OCI-M1 (cell line): Measurements from ENCODE around the gene USP13.
"Not testable (repeated sequence)": the region's sequence is repeated elsewhere in the genome, so short reads cannot be mapped to it uniquely, and the experiment has no call there.

ENCODE experiments used
- DNase-seq: peaks from one replicate; lab custom pipeline; 2025; lab: John Stamatoyannopoulos, UW

Gene USP13

DNA sequence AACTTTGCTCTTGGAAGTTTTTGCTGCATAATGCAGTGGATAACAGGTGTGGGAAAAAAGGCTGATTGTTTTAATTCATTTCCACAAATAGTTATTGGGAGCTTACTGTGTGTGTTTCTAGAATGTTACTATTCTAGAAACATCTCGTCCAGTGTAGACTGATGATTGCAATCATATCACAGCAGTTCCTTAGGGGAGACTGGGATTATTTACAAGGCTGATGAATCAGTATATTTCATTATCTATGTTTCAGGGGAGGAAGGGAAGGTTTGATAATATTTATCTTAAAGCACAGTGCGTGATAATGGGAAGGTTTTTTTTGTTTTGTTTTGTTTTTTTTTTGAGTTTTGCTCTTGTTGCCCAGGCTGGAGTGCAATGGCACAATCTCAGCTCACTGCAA lies 2.4 kb downstream of the USP13 start:
- no peak for DNase-seq

DNA sequence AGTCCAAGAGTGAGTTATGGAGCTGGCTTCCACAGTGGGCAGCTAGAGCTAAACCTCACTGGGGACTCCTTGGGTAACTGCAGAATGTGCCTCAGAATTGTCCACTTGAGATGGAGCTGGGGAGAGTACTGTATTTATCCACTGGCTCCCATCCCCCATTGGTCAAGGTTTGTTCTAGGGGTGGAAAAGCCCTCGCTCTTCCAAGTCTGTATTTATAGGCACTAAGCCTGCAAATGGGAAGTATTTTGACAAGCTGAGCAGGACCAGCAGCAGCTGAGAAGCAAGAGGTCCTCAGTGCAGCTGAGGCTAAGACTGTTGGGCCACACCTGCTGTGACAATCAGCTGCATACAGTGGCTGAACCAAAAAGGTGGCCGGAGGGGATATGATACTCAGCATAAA lies 5.8 kb downstream of the USP13 start:
- DNase-seq, result no peak

DNA sequence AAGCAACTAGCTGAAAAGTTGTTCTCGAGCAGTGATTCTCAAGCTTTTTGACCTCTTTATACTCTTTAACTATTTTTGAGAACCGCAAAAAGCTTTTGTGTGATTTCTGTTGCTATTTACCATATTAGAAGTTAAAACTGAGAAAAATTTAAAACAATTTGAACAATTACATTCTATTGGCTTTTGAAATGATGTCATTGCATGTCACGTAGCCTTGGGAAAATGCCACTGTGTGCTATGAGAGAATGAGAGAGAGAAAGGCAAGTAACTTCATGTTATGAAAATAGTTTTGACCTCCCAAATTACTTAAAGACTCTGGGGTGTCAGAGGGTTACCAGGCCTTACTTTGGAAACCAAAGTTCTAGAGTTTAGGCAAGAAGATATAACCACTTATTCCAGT lies 8.0 kb downstream of the USP13 start:
- DNase-seq, result no peak

DNA sequence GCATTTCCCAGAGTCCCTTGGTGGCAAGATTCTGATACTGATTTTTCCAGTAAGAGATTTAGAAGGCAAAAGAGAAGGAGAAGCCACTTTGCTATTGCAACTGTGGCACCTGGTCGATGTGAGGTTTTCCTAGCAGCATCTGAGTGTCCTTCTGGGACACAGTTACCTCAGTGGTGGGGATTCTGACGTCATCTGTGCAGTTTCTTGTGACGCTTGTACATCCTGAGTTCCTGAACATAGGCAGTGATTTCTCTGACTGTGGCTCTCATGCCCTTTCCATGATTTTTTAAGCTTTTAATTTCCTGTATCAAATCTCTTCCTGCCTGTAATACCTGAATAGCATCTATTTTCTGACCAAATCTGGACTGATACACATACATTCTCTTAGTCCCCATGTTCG lies 8.9 kb downstream of the USP13 start:
- no peak for DNase-seq

DNA sequence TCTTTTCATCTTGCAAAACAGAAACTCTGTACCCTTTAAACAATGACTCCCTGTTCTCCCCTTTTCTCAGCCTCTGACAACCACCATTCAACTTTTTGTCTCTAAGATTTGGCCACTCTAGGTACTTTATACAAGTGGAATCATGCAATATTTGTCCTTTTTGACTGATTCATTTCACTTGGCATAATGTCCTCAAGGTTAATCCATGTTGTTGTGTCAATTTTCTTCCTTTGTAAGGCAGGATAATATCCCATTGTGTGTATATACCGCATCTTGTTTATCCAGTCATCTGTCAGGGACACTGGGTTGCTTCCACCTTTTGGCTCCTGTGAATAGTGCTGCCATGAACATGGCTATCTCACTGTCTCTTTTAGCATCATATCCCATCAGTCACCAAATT lies 10.3 kb downstream of the USP13 start:
- DNase-seq, result no peak

DNA sequence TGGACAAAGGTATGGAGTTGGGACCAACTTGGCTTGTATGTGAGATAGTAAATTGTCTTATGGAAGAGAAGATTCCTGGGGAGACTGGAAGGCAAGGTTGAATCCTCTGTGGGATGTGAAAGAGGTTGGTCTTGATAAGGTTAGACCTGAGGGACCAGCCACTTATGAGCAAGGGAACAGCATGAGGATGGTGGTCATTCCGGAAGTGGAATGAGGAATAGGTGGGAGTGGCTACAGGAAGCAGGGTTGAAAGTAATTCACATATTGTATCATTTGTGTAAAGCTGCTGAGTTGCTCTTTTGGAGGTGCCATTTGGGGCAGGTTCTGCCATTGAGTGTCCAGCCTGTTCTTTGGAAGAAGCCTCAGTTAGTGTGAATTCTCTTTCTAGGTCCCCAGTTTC lies 13.2 kb downstream of the USP13 start:
- DNase-seq, result no peak

DNA sequence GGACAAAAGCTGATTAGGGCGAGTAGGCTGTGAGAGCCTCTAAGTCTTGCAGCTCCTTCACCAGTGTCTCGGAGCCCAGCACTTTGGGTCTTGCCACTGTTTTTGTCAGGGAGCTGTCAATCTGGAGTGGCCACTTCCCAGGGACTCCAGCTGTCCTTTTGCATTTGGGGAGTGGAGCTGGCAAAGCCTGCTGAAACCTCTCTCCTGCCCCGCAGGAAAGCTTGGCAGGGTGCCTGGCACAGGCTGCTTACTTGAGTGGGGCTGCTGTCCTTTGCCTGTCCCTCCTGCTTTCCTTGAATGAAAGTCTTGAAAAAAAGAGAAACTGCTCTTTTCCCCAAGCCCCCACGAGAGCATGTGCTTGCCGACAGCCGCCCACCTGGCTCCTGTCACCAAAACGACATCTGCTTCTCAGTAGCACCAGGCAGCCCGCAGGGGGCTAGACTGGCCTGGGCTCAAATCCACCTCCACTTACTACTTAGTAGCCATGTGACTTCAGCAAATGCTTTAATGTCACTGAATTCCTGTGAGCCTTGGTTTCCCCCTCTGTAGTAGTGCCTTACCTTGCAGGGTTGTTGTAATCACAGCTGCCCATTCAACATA lies 13.7 kb downstream of the USP13 start:
- no peak for DNase-seq

DNA sequence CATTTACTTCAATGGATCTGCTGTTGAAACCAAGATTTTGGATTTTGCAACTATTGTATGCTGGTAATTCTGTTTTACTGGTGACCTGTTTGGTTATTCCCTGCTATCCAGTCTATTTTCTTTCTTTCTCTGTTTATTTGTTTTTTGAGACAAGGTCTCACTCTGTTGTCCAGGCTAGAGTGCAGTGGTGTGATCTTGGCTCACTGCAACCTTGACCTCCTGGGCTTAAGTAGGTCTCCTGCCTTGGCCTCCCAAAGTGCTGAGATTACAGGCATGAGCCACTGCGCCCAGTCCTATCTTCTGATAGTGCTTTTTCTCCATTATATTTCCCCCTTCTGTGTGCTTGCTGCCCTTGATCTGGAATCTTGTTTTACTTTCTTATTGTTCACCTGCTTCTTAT lies 15.6 kb downstream of the USP13 start:
- DNase-seq, result no peak

DNA sequence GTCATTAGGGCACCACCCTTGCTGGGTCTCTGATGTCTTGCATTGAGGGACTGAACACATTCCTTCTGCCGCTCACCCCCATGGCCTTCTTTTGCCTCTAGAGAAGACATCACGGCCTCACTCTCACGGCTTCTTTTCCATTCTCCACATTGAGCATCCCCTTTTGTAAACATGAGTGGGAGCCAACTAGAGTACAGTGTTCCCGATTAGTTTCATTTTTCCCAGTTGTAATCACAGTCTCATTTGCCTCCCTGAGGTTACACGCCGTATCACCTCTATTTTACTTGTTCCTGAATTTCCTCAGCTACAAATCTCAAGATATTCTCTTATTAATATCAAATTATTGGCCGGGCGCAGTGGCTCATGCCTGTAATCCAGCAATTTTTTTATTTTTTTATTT lies 17.5 kb downstream of the USP13 start:
- DNase-seq, result no peak

DNA sequence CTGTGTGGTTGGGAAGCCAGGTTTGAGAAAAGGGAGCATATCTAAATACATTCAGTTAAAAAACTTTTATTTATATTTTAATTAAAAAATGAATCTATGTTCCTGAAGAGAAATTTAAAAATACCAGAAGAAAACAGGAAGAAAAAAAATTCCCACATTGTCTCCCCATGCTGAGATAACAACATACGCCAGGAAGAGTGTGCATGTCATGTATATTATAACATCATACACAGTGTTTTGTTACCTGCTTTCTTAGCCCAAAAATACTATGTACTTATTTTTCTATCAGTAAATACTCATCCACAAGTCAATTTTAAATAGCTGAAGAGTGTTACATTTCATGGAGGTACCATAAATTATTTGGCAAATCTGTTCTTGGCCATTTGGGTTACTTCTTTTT lies 18.5 kb downstream of the USP13 start:
- DNase-seq, result no peak

DNA sequence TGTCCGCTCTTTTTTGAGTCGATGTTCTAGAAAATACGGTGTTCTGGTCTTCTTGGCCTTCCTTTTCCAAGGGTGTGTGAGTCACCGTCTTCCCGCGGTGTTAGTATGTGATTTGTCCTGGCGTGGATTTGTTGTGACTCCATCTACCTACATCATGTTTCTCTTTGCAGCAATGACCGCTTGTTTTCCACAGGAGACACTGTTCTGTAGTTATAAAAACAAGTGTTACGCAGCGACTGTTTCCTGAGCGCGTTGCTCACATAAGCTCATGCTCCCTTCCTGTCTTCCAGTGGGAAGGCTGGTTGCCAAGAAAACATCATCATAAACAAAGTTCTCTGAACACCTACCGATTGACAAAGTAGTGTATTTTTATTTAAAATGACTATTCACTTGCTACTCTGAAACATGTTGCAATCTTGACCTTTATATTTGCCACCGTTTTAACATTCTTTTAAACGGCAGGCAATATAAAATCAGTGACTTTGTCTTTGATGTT lies 19.0 kb downstream of the USP13 start:
- no peak for DNase-seq

DNA sequence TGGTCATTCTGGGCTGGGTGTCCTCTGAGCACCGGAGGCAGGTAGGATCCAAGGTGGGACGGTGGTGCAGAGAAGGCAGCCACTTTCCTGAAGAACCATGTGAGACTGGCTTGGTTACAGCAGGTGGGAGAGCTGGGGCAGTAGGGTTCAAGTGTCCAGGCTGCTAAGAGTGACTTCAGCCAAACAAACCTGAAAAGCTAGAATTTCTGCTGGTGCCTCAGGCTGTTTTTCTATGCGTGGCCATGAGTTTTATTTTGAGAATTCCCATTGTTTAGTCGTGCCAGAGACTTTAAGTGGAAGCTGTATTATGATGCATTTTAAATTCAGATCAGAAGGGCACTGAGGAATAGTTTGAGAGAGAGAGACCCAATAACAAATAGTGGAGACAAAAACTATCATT lies 20.1 kb downstream of the USP13 start:
- DNase-seq, result no peak

DNA sequence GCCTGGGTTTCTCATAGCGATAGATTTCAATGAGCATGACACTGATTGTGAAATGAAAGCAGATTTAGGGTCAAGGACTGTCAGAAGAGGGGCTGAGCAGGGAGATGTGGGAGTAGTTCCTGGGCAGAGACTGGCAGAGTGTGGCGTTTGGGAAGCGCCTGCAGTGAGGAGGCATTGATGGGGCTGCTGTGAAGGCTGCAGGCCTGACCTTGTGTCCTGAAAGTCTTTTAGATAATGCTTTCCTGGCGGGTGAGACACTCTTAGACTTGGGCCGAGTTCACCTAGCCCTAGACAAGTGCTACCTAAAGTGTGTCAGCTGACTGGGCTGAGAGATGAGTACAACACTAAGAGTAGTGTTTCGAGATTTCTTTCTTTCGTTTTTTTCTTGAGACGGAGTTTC lies 20.7 kb downstream of the USP13 start:
- no peak for DNase-seq

DNA sequence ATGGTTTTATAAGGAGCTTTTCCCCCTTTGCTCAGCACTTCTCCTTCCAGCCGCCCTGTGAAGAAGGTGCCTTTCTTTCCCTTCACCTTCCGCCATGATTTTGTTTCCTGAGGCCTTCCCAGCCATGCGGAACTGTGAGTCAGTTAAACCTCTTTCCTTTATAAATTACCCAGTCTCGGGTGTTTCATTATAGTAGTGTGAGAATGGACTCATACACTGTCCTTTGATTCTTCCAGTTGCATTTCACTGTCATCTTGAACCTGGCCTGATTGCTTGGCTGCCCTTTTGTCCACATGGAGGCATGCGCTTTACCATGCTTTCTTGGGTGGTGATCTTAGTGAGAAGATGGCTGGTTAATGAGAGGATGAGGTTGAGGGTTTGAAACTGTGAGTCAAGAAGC lies 23.2 kb downstream of the USP13 start:
- DNase-seq, result no peak

DNA sequence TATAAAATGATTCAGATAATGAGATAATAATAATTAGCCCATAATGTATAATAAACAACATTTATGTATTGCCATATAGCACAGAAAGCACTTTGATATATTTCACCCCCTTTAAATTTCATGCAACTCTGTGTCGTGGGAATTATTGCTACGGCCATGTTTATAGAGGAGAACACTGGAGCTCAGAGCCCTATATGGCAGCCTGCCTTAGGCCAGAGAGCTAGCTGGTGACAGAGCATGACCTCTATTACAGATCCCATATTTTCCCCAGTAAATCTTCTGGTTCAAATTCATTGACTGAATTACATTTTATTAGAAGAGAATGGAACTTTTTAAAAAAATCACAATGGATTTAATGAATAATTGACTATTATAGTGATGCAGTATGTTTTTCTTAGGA lies 25.0 kb downstream of the USP13 start:
- DNase-seq, result no peak

DNA sequence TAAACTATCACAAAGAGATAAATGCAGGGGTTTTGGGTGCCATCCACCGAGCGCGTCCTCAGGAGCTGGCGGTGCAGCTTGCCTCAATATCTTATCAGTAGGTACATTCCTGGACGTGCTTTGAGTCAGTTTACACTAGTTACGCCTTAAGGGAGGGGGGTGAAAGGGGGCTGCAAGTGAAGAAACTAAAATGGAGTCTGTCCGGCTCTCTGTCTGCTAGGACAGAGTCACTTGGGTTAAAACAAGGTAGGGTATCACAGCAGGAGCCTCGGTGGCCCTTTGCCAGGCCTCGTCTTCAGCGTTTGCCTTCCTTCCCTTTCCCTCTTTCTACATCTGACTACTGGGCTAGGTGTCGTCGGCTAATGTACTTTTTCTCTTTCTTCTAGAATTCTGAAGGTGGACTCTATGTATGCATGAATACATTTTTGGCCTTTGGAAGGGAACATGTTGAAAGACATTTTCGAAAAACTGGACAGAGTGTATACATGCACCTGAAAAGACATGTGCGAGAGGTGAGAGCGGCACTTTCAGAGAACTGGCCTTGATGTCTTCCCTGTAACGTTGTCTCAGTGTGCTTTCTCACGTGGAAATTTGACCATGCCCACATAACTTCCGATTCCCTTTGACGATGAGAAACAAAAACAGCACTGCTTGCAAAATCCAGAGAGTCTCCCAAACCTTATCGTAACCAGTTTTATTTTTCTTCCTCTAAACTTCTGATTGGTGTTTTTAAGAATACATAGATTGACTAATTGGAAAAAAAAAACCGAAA lies 28.8 kb downstream of the USP13 start:
- no peak for DNase-seq

DNA sequence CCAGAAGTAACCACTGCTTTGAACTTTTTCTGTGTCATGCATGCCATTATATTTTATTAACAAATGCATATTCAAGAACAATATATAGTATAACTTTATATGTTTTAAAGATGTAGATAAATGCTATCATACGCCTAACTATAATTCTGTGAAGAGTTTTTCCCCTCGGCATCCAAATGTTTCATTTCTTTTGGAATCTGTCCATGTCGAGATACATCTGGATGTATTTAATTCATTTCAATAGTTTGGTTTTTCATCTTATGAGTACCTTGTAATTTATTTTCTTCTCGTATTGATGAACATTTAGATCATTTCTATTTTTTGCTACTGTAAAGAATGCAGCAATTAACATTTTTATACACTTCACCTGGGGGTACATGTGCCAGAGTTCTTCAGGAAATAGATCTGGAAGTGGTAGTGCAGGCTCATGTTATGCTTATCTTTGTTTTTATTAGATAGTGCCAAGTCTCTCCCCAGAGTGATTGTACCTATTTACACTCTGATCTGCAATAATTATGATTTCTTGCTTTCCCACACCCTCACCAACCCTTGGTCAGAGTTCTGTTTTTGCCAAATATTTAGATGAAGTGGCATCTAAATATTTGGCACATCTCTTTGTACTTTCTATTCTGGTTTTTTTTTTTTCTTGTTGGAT lies 29.7 kb downstream of the USP13 start:
- DNase-seq, result no peak

DNA sequence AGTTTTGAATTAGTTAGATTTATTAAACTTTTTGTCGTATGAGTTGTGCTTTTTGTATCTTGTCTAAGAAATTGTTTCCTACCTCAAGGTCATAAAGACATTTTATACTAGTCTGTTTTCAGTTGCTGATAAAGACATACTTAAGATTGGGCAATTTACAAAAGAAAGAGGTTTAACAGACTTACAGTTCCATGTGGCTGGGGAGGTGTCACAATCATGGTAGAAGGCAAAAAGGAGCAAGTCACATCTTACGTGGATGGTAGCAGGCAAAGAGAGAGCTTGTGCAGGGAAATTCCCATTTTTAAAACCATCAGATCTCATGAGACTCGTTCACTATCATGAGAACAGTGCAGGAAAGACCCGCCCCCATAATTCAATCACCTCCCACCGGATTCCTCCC lies 30.4 kb downstream of the USP13 start:
- DNase-seq, result not testable (repeated sequence)

DNA sequence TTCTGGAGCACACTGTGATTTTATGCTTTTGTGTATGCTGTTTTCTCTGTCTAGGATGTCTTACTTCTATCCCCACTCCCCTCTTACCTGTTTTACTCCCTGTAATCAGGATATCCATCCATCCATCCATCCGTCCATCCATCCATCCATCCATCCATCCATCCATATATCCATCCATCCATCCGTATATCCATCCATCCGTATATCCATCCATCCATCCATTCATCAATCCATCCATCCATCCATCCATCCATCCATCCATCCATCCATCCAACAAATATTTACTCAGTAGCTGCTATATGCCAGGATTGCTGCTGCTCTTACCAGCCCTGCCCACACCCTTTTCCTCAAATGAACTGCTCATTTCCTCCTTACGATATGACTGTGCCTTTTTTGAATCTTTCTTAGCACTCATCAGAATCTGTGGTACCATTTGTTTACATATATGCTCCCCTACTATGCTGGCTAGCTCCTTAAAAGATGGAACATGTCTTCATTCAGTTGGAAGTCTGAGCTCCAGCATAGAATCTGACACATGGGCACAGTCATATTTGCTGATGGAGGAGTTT lies 35.2 kb downstream of the USP13 start:
- DNase-seq, result no peak

DNA sequence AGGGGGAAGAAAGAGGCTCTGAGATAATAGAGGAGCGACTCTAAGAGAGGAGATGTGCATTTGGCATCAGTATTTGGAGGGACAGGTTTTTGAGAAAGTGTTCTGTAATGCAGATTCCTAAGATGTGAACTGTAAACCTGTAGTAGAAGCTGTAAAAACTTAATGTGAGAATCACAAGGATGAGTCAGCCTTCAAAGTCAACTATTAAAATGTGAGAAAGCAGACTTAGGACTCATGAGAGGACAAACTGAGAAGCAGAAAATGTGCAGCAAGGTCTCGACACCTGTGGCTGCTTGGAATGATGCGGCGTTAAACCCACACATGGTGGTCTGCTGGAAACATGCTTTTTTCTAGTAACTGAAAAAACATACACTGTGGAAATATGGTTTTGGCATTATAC lies 36.0 kb downstream of the USP13 start:
- DNase-seq, result no peak

DNA sequence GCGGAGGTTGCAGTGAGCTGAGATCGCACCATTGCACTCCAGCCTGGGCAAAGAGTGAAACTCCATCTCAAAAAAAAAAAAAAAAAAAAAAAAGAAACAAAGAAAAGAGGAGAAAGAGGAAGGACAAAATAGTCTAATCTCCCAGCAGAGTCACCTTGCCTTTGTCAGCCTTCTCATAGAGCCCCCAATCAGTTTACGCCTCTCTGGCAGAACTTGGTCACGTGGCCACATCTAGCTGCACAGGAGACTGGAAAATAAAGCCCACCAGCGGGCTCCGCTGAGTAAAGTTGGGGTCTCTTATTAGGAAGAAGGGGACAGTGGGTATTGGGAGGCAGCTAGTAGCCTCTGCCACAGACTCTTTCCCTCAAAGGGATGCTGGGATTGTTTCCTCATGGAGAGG lies 41.9 kb downstream of the USP13 start:
- no peak for DNase-seq

DNA sequence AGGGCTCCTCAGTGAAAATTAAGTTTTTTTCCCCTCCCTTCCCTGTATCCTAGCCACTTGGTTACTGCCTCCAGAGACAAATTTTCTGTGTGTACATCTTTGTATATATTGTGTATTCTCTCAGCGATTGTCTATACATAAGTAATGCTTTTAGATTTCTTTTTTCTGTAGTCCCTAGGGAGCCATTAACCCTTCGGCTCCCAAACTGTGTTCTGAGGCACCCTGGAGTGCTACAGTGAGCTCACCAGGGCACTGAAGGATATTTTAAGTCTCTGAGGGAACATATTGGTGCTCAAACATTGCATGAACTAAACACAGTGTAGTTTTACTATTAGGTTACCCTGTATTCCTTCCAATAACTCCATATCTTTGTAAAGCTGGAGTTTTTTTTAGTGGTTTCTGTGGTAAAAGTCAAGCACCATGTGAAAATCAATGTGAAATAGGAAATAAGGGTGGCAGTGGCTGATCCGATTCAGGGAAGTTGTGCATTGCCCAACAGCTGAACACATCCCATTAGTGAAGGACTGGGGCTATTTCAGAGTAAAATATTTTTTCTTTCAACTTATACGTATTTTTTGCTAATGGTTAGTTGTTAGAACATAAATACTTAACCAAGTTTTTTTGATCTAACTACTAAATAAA lies 43.0 kb downstream of the USP13 start:
- DNase-seq, result peak; percentile 42
